Neural cell (in vitro differentiated cells): ENCODE results near the gene ADAMTS1. TPM values are rescaled to one million over a fixed set of nuclear protein-coding genes. Genes with fewer than 3 reads are reported as not detected.

Source experiments
- H2AFZ ChIP-seq: fragments of 200-600, 300-800 bp; sonication (generic), shearing (Covaris generic); 2 replicates; pipeline ENCODE4 v1.6.0; 2014; ENCODE audit warnings: low read depth, mild to moderate bottlenecking, antibody characterized with exemption, low read length, moderate library complexity
- H3F3A ChIP-seq: fragments of 200-600 bp; shearing (Covaris generic); 2 replicates; pipeline ENCODE4 v1.6.1; 2016; ENCODE audit warnings: mild to moderate bottlenecking, moderate library complexity, mixed read lengths, antibody characterized with exemption, low read length; ENCODE audit not compliant: insufficient read depth, poor library complexity, severe bottlenecking
- H3K27ac ChIP-seq: fragments of 200-600, 300-800 bp; sonication (generic), shearing (Covaris generic); 2 replicates; pipeline ENCODE4 v1.5.1; 2014; ENCODE audit warnings: mild to moderate bottlenecking, low read length, moderate library complexity
- H3K27me3 ChIP-seq: fragments of 300-800, 200-600 bp; sonication (generic), shearing (Covaris generic); 2 replicates; pipeline ENCODE4 v1.6.0; 2014; ENCODE audit warnings: mild to moderate bottlenecking, low read depth, low read length, moderate library complexity; ENCODE audit not compliant: insufficient read depth
- H3K36me3 ChIP-seq: fragments of 300-800, 200-600 bp; sonication (generic), shearing (Covaris generic); 2 replicates; pipeline ENCODE4 v1.5.1; 2014; ENCODE audit warnings: mild to moderate bottlenecking, antibody characterized with exemption, low read length, moderate library complexity; ENCODE audit not compliant: insufficient read depth
- H3K4me2 ChIP-seq: fragments of 300-800, 200-600 bp; sonication (generic), shearing (Covaris generic); 2 replicates; pipeline ENCODE4 v1.6.0; 2014; ENCODE audit warnings: mild to moderate bottlenecking, low read length
- H3K4me3 ChIP-seq: fragments of 300-800, 200-600 bp; sonication (generic), shearing (Covaris generic); 2 replicates; pipeline ENCODE4 v1.5.1; 2014; ENCODE audit warnings: mild to moderate bottlenecking, low read length, moderate library complexity
- H3K79me2 ChIP-seq: fragments of 200-600 bp; shearing (Covaris generic); replicated peaks from 2 replicates; pipeline ENCODE4 v1.6.0; 2014; ENCODE audit warnings: mild to moderate bottlenecking, low read length, moderate library complexity; ENCODE audit not compliant: insufficient read depth
- H3K9ac ChIP-seq: fragments of 300-800, 200-600 bp; sonication (generic), shearing (Covaris generic); 2 replicates; pipeline ENCODE4 v1.6.1; 2016; ENCODE audit warnings: mild to moderate bottlenecking, low read length, mixed read lengths
- H3K9me2 ChIP-seq: fragments of 200-600 bp; shearing (Covaris generic); 2 replicates; pipeline ENCODE4 v1.6.1; 2016; ENCODE audit warnings: mild to moderate bottlenecking, low read length, mixed read lengths; ENCODE audit not compliant: insufficient read depth
- H3K9me3 ChIP-seq: fragments of 200-600, 300-800 bp; sonication (generic), shearing (Covaris generic); 2 replicates; pipeline ENCODE4 v1.6.1; 2016; ENCODE audit warnings: mild to moderate bottlenecking, mixed run types, low read length, moderate library complexity, mixed read lengths
- H4K20me1 ChIP-seq: fragments of 200-600 bp; shearing (Covaris generic); 2 replicates; pipeline ENCODE4 v1.6.1; 2016; ENCODE audit warnings: mild to moderate bottlenecking, mixed run types; ENCODE audit not compliant: insufficient read depth
- CTCF ChIP-seq: fragments of 450-650 bp; IDR thresholded peaks from 2 replicates; pipeline ENCODE4 v1.5.1; 2014; ENCODE audit warnings: antibody characterized with exemption, mild to moderate bottlenecking, moderate library complexity; ENCODE audit not compliant: poor library complexity, severe bottlenecking
- EP300 ChIP-seq: fragments of 450-650 bp; conservative IDR thresholded peaks from 2 replicates; pipeline ENCODE4 v1.6.1; 2014; ENCODE audit warnings: antibody characterized with exemption, mild to moderate bottlenecking, moderate library complexity; ENCODE audit not compliant: poor library complexity, severe bottlenecking
- EZH2 ChIP-seq: fragments of 200-600, 300-800 bp; shearing (Covaris generic), sonication (generic); IDR thresholded peaks from 2 replicates; pipeline ENCODE4 v1.6.1; 2014; ENCODE audit warnings: antibody characterized with exemption, low read length, borderline replicate concordance, mild to moderate bottlenecking; ENCODE audit not compliant: insufficient read depth, poor library complexity, severe bottlenecking
- MXI1 ChIP-seq: fragments of 450-650 bp; conservative IDR thresholded peaks from 2 replicates; pipeline ENCODE4 v1.6.1; 2014; ENCODE audit warnings: antibody characterized with exemption, mild to moderate bottlenecking; ENCODE audit not compliant: poor library complexity, severe bottlenecking
- POLR2AphosphoS5 ChIP-seq: IDR thresholded peaks from 2 replicates; pipeline ENCODE4 v1.6.1; 2012
- RAD21 ChIP-seq: fragments of 450-650 bp; conservative IDR thresholded peaks from 2 replicates; pipeline ENCODE4 v1.6.1; 2014; ENCODE audit warnings: antibody characterized with exemption, mild to moderate bottlenecking, moderate library complexity
- SMC3 ChIP-seq: fragments of 450-650 bp; conservative IDR thresholded peaks from 2 replicates; pipeline ENCODE4 v1.6.1; 2014; ENCODE audit warnings: antibody characterized with exemption, mild to moderate bottlenecking, moderate library complexity; ENCODE audit not compliant: poor library complexity
- TAF1 ChIP-seq: IDR thresholded peaks from 2 replicates; pipeline ENCODE4 v1.6.1; 2012; ENCODE audit warnings: low read depth
- polyA plus RNA-seq: library from polyadenylated mRNA; depleted of rRNA; stranded (reverse); fragments of >200 nt; gene quantifications from 2 replicates; pipeline ENCODE4 v1.2.3, GENCODE V29; 2014
- TF ChIP-seq, protein P1 (sequence below): IDR thresholded peaks from 2 replicates; pipeline ENCODE4 v1.6.1; 2012; ENCODE audit warnings: borderline replicate concordance

ADAMTS1 gene
- polyA plus RNA-seq, 1 donor from 2014 or later, result 0.84 TPM

DNA sequence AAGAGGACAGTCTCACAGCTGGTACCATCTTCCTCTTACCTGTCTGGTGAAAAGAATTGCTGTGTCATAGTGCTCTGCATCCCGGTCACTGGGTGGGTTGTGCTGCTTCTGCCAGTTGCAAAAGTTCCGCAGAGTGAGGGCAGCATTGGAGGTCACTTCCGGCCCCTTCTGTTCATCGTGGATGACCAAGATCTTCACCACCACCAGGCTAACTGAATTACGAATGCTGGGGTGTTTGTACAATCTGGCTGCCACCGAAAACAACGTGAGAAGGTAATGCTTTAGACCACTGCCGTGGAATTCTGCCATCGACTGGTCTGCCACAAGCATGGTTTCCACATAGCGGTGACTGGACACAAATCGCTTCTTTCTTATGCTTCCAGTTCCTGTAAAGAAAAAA, 2.9 kb downstream of the ADAMTS1 start:
- H3K9me3 ChIP-seq, result no peaks in the 10 kb centered on the region

DNA sequence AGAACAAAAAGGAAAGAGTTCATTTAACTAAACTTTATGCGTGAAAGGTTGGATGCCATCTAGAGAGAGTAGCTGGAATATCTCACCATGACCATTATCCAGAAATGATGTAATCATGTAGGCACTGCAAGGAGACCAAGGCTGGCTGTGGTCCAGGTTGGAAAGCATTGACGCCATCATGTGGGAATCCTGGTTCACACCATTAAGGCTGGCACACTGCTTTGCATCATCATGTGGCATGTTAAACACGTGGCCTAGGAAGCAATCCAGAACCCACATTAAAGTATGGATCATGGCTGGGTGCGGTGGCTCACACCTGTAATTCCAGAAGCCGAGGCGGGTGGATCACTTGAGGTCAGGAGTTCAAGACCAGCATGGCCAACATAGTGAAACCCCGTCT, 4.3 kb downstream of the ADAMTS1 start:
- H3F3A ChIP-seq, result no peaks in the 10 kb centered on the region
- no peaks in the 10 kb centered on the region for H3K9me2 ChIP-seq
- H3K9ac ChIP-seq, result no peak overlapping the region
- H3K36me3 ChIP-seq, result no peaks in the 10 kb centered on the region
- peaks cover 30% of the 10 kb centered on the region for H3K27me3 ChIP-seq
- H3K4me3 ChIP-seq, result no peak overlapping the region
- H4K20me1 ChIP-seq, result no peaks in the 10 kb centered on the region
- H3K4me2 ChIP-seq, result no peak overlapping the region
- H3K9me3 ChIP-seq, result no peaks in the 10 kb centered on the region
- TF ChIP-seq EZH2, result no peak
- no peak for TF ChIP-seq SMC3
- no peak for TF ChIP-seq EP300
- no peak for TF ChIP-seq MXI1
- TF ChIP-seq, protein P1, sequence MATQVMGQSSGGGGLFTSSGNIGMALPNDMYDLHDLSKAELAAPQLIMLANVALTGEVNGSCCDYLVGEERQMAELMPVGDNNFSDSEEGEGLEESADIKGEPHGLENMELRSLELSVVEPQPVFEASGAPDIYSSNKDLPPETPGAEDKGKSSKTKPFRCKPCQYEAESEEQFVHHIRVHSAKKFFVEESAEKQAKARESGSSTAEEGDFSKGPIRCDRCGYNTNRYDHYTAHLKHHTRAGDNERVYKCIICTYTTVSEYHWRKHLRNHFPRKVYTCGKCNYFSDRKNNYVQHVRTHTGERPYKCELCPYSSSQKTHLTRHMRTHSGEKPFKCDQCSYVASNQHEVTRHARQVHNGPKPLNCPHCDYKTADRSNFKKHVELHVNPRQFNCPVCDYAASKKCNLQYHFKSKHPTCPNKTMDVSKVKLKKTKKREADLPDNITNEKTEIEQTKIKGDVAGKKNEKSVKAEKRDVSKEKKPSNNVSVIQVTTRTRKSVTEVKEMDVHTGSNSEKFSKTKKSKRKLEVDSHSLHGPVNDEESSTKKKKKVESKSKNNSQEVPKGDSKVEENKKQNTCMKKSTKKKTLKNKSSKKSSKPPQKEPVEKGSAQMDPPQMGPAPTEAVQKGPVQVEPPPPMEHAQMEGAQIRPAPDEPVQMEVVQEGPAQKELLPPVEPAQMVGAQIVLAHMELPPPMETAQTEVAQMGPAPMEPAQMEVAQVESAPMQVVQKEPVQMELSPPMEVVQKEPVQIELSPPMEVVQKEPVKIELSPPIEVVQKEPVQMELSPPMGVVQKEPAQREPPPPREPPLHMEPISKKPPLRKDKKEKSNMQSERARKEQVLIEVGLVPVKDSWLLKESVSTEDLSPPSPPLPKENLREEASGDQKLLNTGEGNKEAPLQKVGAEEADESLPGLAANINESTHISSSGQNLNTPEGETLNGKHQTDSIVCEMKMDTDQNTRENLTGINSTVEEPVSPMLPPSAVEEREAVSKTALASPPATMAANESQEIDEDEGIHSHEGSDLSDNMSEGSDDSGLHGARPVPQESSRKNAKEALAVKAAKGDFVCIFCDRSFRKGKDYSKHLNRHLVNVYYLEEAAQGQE, result no peak
- peak; percentile 20 for TF ChIP-seq CTCF
- no peak overlapping the region for H2AFZ ChIP-seq
- no peaks in the 10 kb centered on the region for H3K79me2 ChIP-seq
- no peak overlapping the region for H3K27ac ChIP-seq

More for the DNA sequence above, 2.9 kb downstream of the ADAMTS1 start:
- no peaks in the 10 kb centered on the region for H3K79me2 ChIP-seq
- H3K36me3 ChIP-seq, result no peaks in the 10 kb centered on the region
- H4K20me1 ChIP-seq, result no peaks in the 10 kb centered on the region
- H2AFZ ChIP-seq, result no peak overlapping the region
- H3K9ac ChIP-seq, result no peak overlapping the region
- TF ChIP-seq SMC3 (no peak), EP300 (no peak), RAD21 (no peak), EZH2 (no peak), POLR2AphosphoS5 (no peak), CTCF (no peak), TAF1 (no peak), MXI1 (no peak)
- TF ChIP-seq, protein P1, result no peak
- H3K27me3 ChIP-seq, result peaks cover 43% of the 10 kb centered on the region
- no peak overlapping the region for H3K27ac ChIP-seq
- H3K4me3 ChIP-seq, result no peak overlapping the region
- H3K4me2 ChIP-seq, result no peak overlapping the region
- H3F3A ChIP-seq, result no peaks in the 10 kb centered on the region
- no peaks in the 10 kb centered on the region for H3K9me2 ChIP-seq
